NCI-H187 treated with DMSO at 0.1 percent for 48 hours (cell line): ENCODE results near the gene PSMB2.

Experiments
- DNase-seq: peaks from one replicate; lab custom pipeline; 2025; lab: John Stamatoyannopoulos, UW

PSMB2 gene

GRCh38 chr1:35572296-35572695 lies 69.0 kb downstream of the PSMB2 start:
- DNase-seq: no peak

- DNase-seq: no peak
Observed at GRCh38 chr1:35571263-35571662, 70.1 kb downstream of the PSMB2 start.

GRCh38 chr1:35570589-35571137 lies 70.7 kb downstream of the PSMB2 start:
- DNase-seq: no peak

- DNase-seq: no peak
Observed at GRCh38 chr1:35569936-35570335, 71.4 kb downstream of the PSMB2 start.

GRCh38 chr1:35568975-35569395 lies 72.3 kb downstream of the PSMB2 start:
- no peak for DNase-seq

- DNase-seq: no peak
Observed at GRCh38 chr1:35567947-35568558, 73.3 kb downstream of the PSMB2 start.

GRCh38 chr1:35565742-35566133 lies 75.6 kb downstream of the PSMB2 start:
- DNase-seq: no peak

GRCh38 chr1:35564884-35565741 lies 76.2 kb downstream of the PSMB2 start:
- DNase-seq: no peak

- DNase-seq: no peak
Observed at GRCh38 chr1:35564037-35564883, 77.1 kb downstream of the PSMB2 start.

- DNase-seq: no peak
Observed at GRCh38 chr1:35563166-35563565, 78.2 kb downstream of the PSMB2 start.

- DNase-seq: no peak
Observed at GRCh38 chr1:35561972-35562680, 79.2 kb downstream of the PSMB2 start.

GRCh38 chr1:35561297-35561971 lies 79.9 kb downstream of the PSMB2 start:
- DNase-seq: no peak

GRCh38 chr1:35560256-35561225 lies 80.8 kb downstream of the PSMB2 start:
- no peak for DNase-seq

GRCh38 chr1:35559317-35559944 lies 81.9 kb downstream of the PSMB2 start:
- DNase-seq: no peak

GRCh38 chr1:35558374-35559316 lies 82.7 kb downstream of the PSMB2 start:
- DNase-seq: no peak

- peak; percentile 87 for DNase-seq
Observed at GRCh38 chr1:35557611-35558373, 83.5 kb downstream of the PSMB2 start, which contains the start of gene NCDN. TSS of gene NCDN (plus strand) at chr1:35557799. CDS start at chr1:35558191, 392 bp downstream.

GRCh38 chr1:35557118-35557610 lies 84.2 kb downstream of the PSMB2 start, which contains the start of gene KIAA0319L:
TSS of gene KIAA0319L (minus strand) at chr1:35557403. CDS start at chr1:35554491, 2,912 bp downstream.
- DNase-seq: no peak
